GM12801 (cell line): ENCODE measurements around the gene SLC35E4.

Source experiments
- TF ChIP-seq, protein P1 (sequence below): IDR thresholded peaks from one replicate; pipeline ENCODE4 v1.5.1; 2011; ENCODE audit warnings: control low read depth; ENCODE audit not compliant: insufficient read length; ENCODE audit errors: extremely low read depth

Gene SLC35E4

DNA sequence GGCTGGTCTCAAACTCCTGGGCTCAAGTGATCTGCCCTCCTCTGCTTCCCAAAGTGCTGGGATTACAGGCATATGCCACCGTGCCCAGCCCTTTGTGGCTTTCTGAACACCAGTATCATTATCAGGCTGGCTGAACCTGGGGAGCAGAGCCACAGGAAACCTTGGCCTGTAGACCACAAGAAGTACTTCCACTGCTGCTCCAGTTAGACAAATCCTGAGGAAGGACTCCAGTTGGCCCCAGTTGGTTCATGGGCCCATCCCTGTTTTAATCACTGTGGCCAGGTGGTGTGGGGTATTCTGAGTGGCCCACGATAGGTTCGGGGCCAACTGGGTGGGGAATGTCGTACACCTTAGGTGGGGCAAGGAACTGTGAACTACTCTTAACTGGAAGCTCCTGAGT lies 37.6 kb downstream of the SLC35E4 start:
- TF ChIP-seq, protein P1, sequence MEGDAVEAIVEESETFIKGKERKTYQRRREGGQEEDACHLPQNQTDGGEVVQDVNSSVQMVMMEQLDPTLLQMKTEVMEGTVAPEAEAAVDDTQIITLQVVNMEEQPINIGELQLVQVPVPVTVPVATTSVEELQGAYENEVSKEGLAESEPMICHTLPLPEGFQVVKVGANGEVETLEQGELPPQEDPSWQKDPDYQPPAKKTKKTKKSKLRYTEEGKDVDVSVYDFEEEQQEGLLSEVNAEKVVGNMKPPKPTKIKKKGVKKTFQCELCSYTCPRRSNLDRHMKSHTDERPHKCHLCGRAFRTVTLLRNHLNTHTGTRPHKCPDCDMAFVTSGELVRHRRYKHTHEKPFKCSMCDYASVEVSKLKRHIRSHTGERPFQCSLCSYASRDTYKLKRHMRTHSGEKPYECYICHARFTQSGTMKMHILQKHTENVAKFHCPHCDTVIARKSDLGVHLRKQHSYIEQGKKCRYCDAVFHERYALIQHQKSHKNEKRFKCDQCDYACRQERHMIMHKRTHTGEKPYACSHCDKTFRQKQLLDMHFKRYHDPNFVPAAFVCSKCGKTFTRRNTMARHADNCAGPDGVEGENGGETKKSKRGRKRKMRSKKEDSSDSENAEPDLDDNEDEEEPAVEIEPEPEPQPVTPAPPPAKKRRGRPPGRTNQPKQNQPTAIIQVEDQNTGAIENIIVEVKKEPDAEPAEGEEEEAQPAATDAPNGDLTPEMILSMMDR, result no peak

DNA sequence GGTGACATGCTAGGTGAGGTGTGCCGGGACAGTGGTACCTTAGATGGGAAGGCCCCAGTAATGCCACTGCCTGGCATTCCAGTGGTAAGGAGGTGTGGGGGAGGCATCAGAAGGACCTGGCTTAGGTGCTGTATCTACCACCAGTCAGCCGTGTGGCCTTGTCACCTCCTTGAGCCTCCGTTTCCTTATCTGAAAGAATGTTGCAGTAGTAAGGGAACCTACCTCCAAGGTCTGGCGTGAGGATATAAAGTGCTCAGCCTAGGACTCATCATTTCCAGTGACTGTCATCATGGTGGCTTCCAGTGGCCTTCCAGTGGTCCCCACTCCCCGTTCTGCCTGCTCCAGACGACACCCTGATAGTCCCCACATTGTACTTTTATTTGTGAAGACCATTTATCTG lies 38.9 kb downstream of the SLC35E4 start:
- TF ChIP-seq, protein P1, result no peak

DNA sequence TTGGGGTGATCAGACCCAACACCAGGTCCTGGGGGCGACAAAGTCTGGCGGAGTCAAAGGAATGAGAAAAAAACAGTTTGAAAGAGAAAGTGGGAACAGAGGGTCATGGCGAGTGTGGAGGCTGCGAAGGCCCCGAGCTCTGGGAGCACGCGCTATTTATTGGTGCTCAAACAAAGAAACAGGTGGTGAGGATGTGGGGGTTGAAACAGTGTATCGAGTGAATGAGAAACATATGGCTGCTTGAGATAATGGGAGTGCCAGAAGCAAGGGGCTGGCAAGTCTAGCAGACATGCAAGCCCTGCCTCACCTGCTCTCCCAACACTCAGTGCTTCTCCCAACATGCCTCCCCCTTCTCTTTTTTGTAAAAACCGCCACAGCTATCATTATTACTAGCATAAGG lies 39.9 kb downstream of the SLC35E4 start:
- TF ChIP-seq, protein P1, result no peak

DNA sequence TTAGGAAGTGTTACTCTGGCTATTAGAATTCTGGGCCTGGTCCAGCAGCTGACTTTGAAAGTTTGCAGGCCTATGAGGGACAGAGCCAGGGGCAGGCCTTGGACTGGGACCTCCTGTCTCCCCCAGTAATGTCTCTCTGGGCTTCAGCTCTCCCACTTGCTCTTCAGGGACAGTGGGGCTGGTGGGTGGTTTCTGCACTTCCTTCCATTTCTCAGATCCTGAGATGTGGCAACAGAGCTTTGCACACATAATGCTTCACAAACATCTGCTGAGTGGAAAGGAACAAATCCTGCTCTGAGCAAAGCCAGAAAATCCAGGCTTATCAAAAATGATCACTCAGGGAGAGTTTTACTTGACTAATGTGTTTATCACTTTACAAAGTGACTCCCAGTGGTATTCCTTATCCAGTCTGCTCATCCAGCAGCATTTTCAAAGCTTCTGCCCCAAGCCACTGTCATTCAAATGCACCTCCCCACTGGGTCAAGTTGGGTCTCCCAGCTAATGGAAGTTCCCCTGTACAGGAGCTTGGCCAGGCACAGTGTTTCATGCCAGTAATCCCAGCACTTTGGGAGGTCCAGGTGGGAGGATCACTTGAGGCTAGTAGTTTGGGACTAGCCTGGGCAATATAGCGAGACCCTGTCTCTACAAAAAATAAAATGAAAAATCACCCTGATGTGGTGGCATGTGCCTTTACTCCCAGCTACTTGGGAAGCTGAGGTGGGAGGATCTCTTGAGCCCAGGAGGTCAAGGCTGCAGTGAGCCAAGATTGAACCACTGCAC lies 45.6 kb downstream of the SLC35E4 start:
- TF ChIP-seq, protein P1, result no peak

DNA sequence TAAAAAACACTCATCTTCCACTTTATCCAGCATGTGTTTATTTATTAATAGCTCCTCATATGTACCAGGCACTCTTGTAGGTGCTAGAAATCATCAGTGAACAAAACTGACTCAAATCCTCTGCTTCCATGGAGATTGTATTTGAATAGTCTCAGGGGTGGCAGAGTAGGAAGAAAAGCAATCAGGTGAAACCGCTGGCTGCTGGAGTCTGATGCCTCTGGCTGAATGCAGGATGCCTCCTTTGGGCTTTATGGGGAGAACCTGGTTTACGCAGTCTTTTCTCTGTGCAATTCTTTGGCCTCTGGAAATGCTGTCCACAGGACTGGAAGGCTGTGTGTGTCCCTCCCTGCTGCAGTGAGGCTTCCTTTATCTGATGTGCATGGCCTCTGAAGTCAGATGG lies 46.2 kb downstream of the SLC35E4 start:
- TF ChIP-seq, protein P1, result no peak

DNA sequence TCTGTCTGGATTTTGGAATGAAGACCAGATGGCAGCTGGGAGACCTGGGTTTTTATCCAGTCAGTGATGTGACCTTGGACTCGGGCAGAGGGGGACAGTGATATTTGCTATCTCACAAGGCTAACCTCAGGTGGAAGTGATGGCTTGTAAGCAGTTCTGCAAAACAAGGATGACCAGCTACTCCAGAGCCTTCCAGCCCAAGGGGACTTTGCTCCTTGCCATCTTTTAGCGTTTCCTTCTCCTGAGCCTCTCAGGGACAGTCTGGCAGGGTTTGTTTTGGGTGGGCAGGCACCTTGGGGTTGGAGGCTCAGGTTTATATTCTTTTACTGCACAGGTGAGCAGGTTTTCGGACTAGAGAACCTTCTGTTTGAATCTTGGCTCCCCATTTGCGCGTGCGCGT lies 49.6 kb downstream of the SLC35E4 start:
- TF ChIP-seq, protein P1, result no peak

DNA sequence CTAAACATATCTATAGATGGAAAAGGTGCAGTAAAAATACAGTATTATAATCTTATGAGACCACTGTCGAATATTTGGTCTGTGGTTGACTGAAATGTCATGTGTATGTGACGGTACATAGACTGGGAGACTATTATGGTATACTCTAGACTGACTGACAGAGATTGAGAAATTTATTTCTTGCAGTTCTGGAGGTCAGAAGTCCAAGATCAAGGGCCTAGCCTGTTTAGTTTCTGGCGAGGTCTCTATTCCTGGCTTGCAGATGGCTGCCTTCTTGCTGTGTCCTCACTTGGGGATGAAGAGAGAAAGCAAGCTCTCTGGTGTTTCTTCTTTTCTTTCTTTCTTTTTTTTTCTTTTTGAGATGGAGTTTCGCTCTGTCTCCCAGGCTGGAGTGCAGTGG lies 51.8 kb downstream of the SLC35E4 start:
- TF ChIP-seq, protein P1, result no peak
